Stimulated activated CD4-positive, alpha-beta T cell treated with anti-CD3 and anti-CD28 coated beads, TNF-alpha, amount 100 ng/mL, for 4 hours (primary cell): ENCODE results near the gene DEUP1.

Experiments
- DNase-seq, 3 experiments: peaks; one replicate each; pipeline ENCODE4 v3.0.0-alpha.2; 2020; ENCODE audit warnings: low read depth in 3 of 3

Gene DEUP1

GRCh38 chr11:93477684-93478234, 147.2 kb downstream of the DEUP1 start:
- DNase-seq: no peak

DNA sequence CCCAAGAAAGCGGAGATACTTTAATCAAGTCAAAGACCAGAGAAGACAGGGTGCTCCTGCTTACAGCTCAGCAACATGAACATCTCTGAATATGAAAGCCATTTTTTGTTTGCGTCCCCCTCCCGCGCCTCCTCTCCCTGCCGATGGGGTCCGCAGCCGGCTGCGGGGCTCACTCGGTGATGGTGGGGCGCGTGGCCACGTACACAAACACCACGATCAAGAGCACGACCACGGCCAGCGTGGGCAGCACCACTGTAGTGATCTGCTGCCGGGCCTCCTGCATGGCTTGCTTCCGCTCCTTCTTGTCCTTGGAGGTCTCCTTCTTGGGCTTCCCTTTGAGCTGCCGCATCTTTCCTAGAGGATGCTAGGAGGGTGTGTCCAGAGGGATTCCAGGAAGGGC, 148.3 kb downstream of the DEUP1 start:
- DNase-seq: no peak

- no peak for DNase-seq
These were observed 149.7 kb downstream of the DEUP1 start for GRCh38 chr11:93480256-93480655.

- no peak for DNase-seq
These were observed 150.2 kb downstream of the DEUP1 start for GRCh38 chr11:93480756-93481155.

- DNase-seq: no peak
These were observed 150.7 kb downstream of the DEUP1 start for GRCh38 chr11:93481279-93481678.

- no peak for DNase-seq
These were observed 151.2 kb downstream of the DEUP1 start for GRCh38 chr11:93481696-93482095.

GRCh38 chr11:93482556-93482955, 152.0 kb downstream of the DEUP1 start:
- DNase-seq: no peak

- DNase-seq: no peak
These were observed 154.2 kb downstream of the DEUP1 start for GRCh38 chr11:93484716-93485115.

- DNase-seq: no peak
These were observed 155.4 kb downstream of the DEUP1 start for GRCh38 chr11:93485983-93486382.

GRCh38 chr11:93487032-93487483, 156.5 kb downstream of the DEUP1 start:
- DNase-seq: no peak
